Activated CD8-positive, alpha-beta T cell treated with anti-CD3 and anti-CD28 coated beads for 36 hours (primary cell): ENCODE data around the gene PEA15. TPM values are rescaled to one million over a fixed set of nuclear protein-coding genes. Genes with fewer than 3 reads are reported as not detected.

Source experiments
- ATAC-seq: fragments of 200-7000 bp; cut with Tn5 transposase; one replicate; pipeline ENCODE4 v1.10.0; 2021; ENCODE audit warnings: mild to moderate bottlenecking, moderate library complexity
- CTCF ChIA-PET: fragments of 350-600 bp; sonication (Branson Sonifier 250); formaldehyde crosslinking; loops from one replicate; lab custom pipeline; 2021; ENCODE audit warnings: antibody characterized with exemption; lab: Charles Lee
- POLR2A ChIA-PET: fragments of 350-600 bp; sonication (Branson Sonifier 250); formaldehyde crosslinking; loops from one replicate; lab custom pipeline; 2021; ENCODE audit warnings: antibody characterized with exemption; lab: Charles Lee
- DNase-seq: peaks from one replicate; pipeline ENCODE4 v3.0.0-alpha.2; 2020
- H3K27ac Mint-ChIP-seq: one replicate; pipeline ENCODE4 v1.8.0; 2021; ENCODE audit warnings: mild to moderate bottlenecking, mixed read lengths
- H3K27me3 Mint-ChIP-seq: one replicate; pipeline ENCODE4 v1.8.0; 2021; ENCODE audit warnings: mixed read lengths
- H3K36me3 Mint-ChIP-seq: one replicate; pipeline ENCODE4 v1.8.0; 2021; ENCODE audit warnings: low read depth, mixed read lengths
- H3K4me1 Mint-ChIP-seq: one replicate; pipeline ENCODE4 v1.8.0; 2021; ENCODE audit warnings: low read depth, mixed read lengths
- H3K4me3 Mint-ChIP-seq: one replicate; pipeline ENCODE4 v1.8.0; 2021; ENCODE audit warnings: mild to moderate bottlenecking, moderate library complexity, mixed read lengths
- H3K9me3 Mint-ChIP-seq: one replicate; pipeline ENCODE4 v1.8.0; 2021; ENCODE audit warnings: mixed read lengths
- intact Hi-C: fragments of 100-400 bp; cut with micrococcal nuclease; formaldehyde crosslinking; loops from one replicate; pipeline ENCODE4 v1.10.0; 2022
- total RNA-seq, 2 experiments: library from RNA; stranded (reverse); gene quantifications; one replicate each; pipeline ENCODE4 v1.2.3, GENCODE V29; 2021
- TF ChIP-seq, protein P1 (sequence below): fragments of 200-600 bp; IDR thresholded peaks from one replicate; pipeline ENCODE4 v1.8.0; 2022; ENCODE audit warnings: antibody characterized with exemption, mild to moderate bottlenecking

Gene PEA15
- total RNA-seq, 2 experiments from 2014 or later, result 31.8 to 34.1 TPM

DNA sequence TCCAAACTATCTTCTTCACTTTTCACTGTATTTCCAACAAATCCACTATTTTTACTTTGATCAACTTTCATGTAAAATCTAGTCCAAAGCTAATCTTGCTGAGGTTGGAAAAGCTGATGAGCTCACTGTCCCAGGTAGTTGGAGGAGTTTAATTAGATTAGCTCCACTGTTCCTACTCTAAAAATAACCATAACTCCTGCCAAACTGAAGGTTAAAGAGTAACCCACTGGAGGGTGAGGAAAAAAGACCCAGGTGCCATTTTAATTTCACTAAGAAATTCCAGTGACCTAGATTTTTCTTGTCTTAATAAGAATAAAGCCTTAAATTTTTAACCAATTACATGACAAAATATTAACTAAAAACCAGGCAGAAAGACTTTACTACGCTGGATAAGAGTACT lies 41.9 kb downstream of the PEA15 start:
- ChIA-PET POLR2A (interaction anchor here (1.2 kb wide), 1 partner anchor 61 kb away, joined by 3 read pairs; no protein-coding TSS in a partner anchor), CTCF (interaction anchor here (0.9 to 1.8 kb wide), 4 partner anchors 11 to 161 kb away, joined by 3 to 12 read pairs (median 4); no protein-coding TSS in a partner anchor)
- DNase-seq (no peak), ATAC-seq (no peak)
- peaks cover 12% of the 10 kb centered on the region for H3K4me1 Mint-ChIP-seq
- no peaks in the 10 kb centered on the region for H3K9me3 Mint-ChIP-seq
- no peaks in the 10 kb centered on the region for H3K27me3 Mint-ChIP-seq
- intact Hi-C loops, result no loop called here
- TF ChIP-seq, protein P1, sequence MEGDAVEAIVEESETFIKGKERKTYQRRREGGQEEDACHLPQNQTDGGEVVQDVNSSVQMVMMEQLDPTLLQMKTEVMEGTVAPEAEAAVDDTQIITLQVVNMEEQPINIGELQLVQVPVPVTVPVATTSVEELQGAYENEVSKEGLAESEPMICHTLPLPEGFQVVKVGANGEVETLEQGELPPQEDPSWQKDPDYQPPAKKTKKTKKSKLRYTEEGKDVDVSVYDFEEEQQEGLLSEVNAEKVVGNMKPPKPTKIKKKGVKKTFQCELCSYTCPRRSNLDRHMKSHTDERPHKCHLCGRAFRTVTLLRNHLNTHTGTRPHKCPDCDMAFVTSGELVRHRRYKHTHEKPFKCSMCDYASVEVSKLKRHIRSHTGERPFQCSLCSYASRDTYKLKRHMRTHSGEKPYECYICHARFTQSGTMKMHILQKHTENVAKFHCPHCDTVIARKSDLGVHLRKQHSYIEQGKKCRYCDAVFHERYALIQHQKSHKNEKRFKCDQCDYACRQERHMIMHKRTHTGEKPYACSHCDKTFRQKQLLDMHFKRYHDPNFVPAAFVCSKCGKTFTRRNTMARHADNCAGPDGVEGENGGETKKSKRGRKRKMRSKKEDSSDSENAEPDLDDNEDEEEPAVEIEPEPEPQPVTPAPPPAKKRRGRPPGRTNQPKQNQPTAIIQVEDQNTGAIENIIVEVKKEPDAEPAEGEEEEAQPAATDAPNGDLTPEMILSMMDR, result no peak
- peaks cover 12% of the 10 kb centered on the region for H3K36me3 Mint-ChIP-seq
- H3K4me3 Mint-ChIP-seq, result no peak overlapping the region
- H3K27ac Mint-ChIP-seq, result no peak overlapping the region

- Mint-ChIP-seq H3K4me1 (peaks cover 10% of the 10 kb centered on the region), H3K27me3 (no peaks in the 10 kb centered on the region), H3K4me3 (no peak overlapping the region), H3K36me3 (peaks cover 8% of the 10 kb centered on the region), H3K27ac (no peak overlapping the region), H3K9me3 (no peaks in the 10 kb centered on the region)
- ChIA-PET CTCF (interaction anchor here (1.6 to 5.2 kb wide), 15 partner anchors 9 to 150 kb away, joined by 7 to 53 read pairs (median 13); partner anchors contain the start of genes CASQ1, DCAF8, PEA15 and PEX19), POLR2A (interaction anchor here (0.8 to 1.1 kb wide), 2 partner anchors 12 to 16 kb away, joined by 3 to 4 read pairs; partner anchors contain the start of gene DCAF8)
- no peak for ATAC-seq
- intact Hi-C loops, result loop anchor here (10.0 kb wide), 1 partner anchor 146 kb away; no protein-coding TSS in a partner anchor
- TF ChIP-seq, protein P1, result no peak
- no peak for DNase-seq
Observed at GRCh38 chr1:160251011-160251410, 45.8 kb downstream of the PEA15 start.

GRCh38 chr1:160251687-160252526 lies 46.7 kb downstream of the PEA15 start:
- DNase-seq, result peak; percentile 69
- Mint-ChIP-seq H3K4me3 (no peak overlapping the region), H3K9me3 (no peaks in the 10 kb centered on the region), H3K36me3 (peaks cover 12% of the 10 kb centered on the region), H3K27me3 (no peaks in the 10 kb centered on the region), H3K4me1 (peaks cover 16% of the 10 kb centered on the region), H3K27ac (peak overlapping the region; percentile 14)
- ATAC-seq, result peak; percentile 97
- ChIA-PET CTCF (interaction anchor here (0.6 to 5.2 kb wide), 51 partner anchors 9 to 388 kb away, joined by 3 to 53 read pairs (median 6); partner anchors contain the start of genes CASQ1, DCAF8, PEA15 and PEX19), POLR2A (interaction anchor here (0.6 to 1.9 kb wide), 10 partner anchors 9 to 154 kb away, joined by 3 to 7 read pairs (median 4); partner anchors contain the start of genes DCAF8, IGSF8 and PEX19)
- intact Hi-C loops, result loop anchor here (2.0 to 10.0 kb wide), 2 partner anchors 59 to 147 kb away; no protein-coding TSS in a partner anchor
- TF ChIP-seq, protein P1, result peak; percentile 69

DNA sequence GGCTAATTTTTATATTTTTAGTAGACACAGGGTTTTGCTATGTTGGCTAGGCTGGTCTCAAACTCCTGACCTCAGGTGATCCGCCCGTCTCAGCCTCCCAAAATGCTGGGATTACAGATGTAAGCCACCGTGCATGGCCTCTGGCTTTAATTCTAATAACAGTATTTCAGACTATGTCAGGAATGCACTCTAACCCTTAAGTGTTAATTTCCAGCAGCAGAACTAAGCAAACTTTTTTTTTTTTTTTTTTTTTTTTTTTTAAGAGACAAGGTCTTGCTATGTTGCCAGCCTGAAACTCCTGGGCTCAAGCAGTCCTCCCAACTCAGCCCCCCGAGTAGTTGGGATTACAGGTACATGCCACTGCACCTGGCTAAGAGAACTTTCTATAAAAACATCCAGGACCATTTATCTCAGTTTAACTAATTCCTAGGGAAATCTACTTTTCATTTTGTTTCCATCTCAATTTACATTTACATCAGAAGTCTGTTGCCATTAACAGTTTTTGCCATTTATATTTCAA lies 50.7 kb downstream of the PEA15 start:
- TF ChIP-seq, protein P1, result no peak
- CTCF ChIA-PET, result interaction anchor here (2.4 to 3.6 kb wide), 2 partner anchors 36 kb away, joined by 19 to 30 read pairs; no protein-coding TSS in a partner anchor
- Mint-ChIP-seq H3K36me3 (peaks cover 26% of the 10 kb centered on the region), H3K9me3 (no peaks in the 10 kb centered on the region), H3K4me1 (peaks cover 47% of the 10 kb centered on the region), H3K4me3 (no peak overlapping the region), H3K27me3 (no peaks in the 10 kb centered on the region), H3K27ac (no peak overlapping the region)
- POLR2A ChIA-PET, result no interaction called here
- intact Hi-C loops, result loop anchor here (10.0 kb wide), 1 partner anchor 151 kb away; no protein-coding TSS in a partner anchor
- DNase-seq, result no peak
- no peak for ATAC-seq
